ENCODE measurements around the gene ETNPPL.

ETNPPL gene

DNA sequence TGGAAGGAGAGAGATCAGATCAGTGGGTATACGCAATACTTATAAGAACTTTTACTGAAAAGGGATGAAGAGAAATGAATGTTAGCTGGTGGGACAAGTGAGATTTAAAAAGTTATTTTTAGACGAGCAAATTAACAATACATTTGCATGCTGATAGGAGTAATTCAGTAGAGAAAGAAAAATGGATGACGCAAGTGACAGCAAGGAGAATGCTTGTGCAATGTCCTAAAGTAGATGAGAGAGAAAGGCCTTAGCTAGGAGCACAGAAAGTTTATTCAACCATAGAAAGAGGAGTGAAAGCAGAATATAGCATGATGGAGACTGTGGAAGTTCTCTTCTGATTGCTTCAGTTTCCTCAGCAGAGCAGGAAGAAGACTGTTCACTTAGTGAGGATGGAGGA lies 66.7 kb downstream of the ETNPPL start:
- no peak for DNase-seq (ENCODE audit: low read depth in 2 of 2)

DNA sequence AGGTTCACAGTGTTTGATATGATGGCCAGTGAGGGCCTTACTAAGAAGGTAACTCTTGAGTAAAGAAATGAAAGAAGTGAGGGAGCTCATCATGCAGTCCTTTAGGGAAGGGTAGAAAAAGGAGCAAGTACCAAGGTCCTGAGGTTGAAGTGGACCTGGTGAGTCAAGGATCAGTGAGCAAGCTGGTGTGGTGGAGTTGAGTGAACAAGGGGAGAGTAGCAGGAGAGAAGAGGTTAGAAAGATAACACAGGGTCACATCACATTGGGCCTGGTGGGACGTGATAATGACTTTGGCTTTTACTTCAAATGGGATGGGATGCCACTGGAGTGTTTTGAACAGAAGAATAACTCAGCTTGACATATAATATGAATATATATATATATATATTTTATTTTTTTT lies 67.8 kb downstream of the ETNPPL start:
- DNase-seq (ENCODE audit: low read depth in 2 of 2), result no peak

DNA sequence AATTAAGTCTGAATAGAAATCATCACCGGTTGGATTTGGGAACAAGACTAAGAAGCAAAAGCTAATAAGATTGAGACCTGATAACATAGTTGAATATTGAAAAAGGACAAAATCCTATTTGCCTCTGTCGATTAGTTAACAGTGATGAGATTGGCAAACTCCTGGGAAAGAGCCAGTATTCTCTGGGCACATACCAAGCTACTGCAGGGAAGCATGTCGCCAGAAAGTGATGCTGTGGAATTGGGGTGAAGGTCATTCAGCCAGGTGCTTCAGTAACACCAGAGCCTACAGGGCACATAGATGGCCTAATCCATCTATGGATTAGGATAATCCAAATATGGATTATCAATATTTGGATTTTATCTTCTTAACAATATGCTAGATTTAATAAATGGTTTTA lies 68.4 kb downstream of the ETNPPL start:
- no peak for DNase-seq (ENCODE audit: low read depth in 2 of 2)

DNA sequence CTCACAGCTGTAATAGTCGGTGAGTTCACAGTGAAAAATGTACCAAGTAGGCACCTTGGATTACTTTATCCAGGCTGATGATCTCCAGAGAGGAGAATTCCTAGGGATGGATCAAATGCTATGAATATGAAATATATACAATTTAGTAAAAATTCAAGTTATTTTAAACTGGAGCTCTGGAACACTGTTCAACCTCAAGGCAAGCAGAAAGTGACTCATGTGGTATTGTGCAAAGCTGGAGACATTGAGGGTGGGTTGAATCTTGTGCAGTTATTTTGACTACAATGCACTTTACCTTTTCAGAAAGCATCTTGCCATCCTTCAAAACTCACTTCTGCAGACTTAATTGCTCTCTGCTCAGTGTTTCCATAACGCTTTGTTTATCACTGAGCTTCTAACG lies 69.0 kb downstream of the ETNPPL start:
- DNase-seq (ENCODE audit: low read depth in 2 of 2), result no peak

DNA sequence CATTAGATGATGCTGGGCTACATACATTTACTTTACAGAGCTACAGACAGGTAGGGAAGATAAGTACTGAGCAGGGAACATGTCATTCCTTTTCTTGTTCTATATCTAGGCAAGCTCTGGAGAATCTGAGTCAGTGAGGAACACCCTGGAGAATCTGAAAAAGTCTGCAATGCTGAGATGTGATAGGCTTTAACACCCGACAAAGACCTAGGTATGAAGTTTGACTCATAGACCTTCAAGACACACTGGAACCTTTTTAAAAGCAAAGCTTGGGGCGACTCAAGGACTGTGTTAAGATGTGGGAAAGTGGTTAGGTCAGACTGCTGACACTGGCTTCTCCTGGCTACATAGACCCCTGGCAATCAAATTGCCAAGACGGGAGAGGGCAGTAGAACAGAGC lies 69.6 kb downstream of the ETNPPL start:
- DNase-seq (ENCODE audit: low read depth in 2 of 2), result no peak
